LNCaP clone FGC (cell line): ENCODE measurements around the gene PLPP3.

Source experiments
- DNase-seq: peaks from one replicate; pipeline ENCODE4 v3.0.0-alpha.2; 2011; ENCODE audit warnings: low read depth
- H3K4me3 ChIP-seq: 2 replicates; pipeline ENCODE4 v1.5.1; 2011; ENCODE audit warnings: mild to moderate bottlenecking, low read depth, low read length, control low read depth
- TF ChIP-seq, protein P1 (sequence below): IDR thresholded peaks from 2 replicates; pipeline ENCODE4 v1.5.1; 2012; ENCODE audit warnings: mild to moderate bottlenecking; ENCODE audit not compliant: control insufficient read depth, insufficient read depth; ENCODE audit errors: extremely low read depth

Gene PLPP3

DNA sequence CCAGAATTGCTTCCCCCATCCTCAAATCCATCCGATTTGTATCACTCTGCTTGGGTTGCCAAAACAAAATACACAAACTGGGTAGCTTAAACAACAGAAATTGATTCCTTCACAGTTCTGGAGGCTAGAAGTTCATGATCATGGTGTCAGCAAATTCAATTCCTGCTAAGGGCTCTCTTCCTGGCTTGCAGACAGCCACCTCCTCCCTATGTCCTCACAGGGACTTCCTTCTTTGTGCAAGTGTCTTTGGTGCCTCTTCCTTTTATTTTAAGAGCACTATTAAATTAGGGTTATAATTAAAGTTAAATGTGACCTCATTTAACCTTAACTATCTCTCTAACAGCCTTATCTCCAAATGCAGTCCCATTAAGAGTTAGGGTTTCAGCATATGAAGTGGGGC lies 112.8 kb downstream of the PLPP3 start:
- TF ChIP-seq, protein P1, sequence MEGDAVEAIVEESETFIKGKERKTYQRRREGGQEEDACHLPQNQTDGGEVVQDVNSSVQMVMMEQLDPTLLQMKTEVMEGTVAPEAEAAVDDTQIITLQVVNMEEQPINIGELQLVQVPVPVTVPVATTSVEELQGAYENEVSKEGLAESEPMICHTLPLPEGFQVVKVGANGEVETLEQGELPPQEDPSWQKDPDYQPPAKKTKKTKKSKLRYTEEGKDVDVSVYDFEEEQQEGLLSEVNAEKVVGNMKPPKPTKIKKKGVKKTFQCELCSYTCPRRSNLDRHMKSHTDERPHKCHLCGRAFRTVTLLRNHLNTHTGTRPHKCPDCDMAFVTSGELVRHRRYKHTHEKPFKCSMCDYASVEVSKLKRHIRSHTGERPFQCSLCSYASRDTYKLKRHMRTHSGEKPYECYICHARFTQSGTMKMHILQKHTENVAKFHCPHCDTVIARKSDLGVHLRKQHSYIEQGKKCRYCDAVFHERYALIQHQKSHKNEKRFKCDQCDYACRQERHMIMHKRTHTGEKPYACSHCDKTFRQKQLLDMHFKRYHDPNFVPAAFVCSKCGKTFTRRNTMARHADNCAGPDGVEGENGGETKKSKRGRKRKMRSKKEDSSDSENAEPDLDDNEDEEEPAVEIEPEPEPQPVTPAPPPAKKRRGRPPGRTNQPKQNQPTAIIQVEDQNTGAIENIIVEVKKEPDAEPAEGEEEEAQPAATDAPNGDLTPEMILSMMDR: no peak
- H3K4me3 ChIP-seq: no peak overlapping the region
- DNase-seq: no peak

DNA sequence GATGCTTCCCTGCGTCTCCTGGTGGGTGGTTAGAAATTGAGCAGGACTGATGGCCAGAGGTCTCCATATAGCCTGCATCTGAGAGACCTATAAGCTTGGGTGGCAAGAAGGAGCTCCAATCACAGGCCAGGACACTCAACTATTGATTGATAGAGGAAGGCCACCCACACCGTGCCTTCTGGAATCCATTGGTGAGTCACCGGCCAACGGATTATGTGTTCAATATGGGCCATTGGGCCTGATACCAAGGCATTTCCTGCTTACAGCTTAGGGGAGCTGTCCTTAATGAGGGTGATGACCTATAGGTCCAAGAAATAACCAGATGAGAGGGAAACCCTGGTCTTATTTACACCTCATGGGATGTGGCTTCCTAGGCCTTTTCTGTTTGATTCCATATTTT lies 115.1 kb downstream of the PLPP3 start:
- TF ChIP-seq, protein P1: no peak
- DNase-seq: no peak
- H3K4me3 ChIP-seq: no peak overlapping the region

DNA sequence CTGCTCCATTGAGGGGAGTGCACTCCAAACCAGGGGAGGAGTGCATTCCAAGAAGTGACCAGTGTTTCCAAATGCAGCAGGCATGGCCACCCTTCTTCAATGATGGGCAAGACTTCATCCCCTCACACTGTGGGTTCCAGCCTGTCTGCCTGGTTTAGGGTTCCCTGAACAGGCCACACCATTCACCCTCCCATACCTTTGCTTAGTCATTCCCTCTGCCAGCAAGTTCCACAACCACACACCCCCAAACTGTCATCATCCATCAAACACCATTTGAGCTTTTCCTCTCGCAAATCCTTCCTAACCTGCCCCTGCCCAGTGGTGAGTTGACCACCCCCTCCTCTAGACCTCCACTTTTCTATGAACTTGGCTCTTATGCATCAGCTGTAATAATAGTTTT lies 116.0 kb downstream of the PLPP3 start:
- TF ChIP-seq, protein P1: no peak
- DNase-seq: no peak
- H3K4me3 ChIP-seq: no peak overlapping the region

DNA sequence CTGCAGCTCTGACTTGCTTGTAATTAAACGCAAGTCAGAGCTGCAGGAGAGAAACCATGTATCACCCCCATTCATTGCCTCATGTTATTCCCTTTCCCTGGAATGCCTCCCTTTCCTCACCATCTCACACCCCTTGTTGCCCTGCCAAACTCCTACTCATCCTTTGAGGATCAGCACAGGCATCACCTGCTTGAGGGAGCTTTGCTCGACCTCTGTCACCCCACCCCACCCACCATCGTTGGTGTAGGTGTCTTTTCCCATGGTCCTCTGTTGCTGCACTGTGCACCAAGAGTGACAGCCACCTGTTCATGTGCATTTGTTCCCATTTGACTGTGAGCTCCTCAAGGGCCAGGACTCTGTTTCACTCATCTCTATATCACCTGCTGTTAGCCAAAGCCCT lies 117.2 kb downstream of the PLPP3 start:
- DNase-seq: no peak
- no peak overlapping the region for H3K4me3 ChIP-seq
- TF ChIP-seq, protein P1: no peak

DNA sequence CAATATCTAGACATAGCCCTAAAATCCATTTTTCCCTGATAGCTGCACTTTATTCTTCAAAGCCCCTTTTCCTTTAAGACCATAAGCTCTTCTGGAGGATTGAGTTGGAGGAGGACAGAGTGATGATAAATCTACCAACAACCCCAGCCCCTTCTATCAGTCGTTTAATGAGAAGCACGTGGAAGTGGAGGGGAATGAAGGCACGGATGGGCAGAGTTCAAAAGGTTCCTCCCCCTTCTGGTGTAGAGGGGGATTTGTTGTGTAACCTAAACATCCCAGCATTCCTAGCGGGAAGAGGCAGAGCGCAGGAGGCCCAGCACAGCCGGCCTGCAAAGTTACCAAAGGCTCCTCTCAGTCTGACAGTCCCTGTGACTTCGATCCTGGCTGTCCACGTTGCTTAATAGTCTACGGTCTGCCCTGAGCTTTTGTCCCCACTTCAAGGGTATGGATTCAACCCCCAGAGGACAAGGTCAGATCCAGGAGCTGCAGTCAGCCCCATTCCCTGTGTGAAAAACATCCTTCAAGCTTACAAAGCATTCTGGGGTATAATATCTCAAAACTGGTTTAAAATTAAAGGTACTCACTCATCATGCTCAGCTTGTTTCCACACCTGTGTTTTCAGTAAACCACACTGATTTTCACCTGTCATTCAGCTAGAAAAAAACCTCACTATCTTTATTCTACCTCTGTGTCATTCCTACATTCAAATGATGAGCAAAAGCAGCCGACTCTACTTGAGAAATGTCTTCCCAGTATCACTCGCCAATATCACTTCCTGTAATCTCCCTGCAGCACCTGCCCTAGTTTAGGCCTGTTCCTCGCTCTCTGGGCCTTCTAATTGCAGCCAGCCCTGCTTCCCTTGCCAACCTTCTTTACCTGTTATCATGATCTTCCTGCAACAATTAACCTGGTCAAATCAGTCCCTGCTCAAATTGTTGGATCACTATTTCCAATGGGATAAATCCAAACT lies 117.9 kb downstream of the PLPP3 start:
- H3K4me3 ChIP-seq: no peak overlapping the region
- no peak for DNase-seq
- TF ChIP-seq, protein P1: no peak

DNA sequence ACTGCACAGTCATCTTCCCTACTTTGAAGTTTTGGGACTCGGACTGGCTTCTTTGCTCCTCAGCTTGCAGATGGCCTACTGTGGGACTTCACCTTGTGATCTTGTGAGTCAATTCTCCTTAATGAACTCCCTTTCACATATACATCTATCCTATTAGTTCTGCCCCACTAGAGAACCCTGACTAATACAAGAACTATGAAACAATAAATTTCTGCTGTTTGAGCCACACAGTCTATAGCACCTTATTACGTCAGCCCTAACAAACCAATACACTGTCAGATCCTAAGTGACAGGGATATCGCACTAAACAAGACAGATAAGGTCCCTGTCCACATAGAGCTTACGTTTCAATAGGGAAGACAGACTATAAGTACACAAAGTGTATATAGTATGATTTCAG lies 120.1 kb downstream of the PLPP3 start:
- DNase-seq: no peak
- H3K4me3 ChIP-seq: no peak overlapping the region
- TF ChIP-seq, protein P1: no peak

DNA sequence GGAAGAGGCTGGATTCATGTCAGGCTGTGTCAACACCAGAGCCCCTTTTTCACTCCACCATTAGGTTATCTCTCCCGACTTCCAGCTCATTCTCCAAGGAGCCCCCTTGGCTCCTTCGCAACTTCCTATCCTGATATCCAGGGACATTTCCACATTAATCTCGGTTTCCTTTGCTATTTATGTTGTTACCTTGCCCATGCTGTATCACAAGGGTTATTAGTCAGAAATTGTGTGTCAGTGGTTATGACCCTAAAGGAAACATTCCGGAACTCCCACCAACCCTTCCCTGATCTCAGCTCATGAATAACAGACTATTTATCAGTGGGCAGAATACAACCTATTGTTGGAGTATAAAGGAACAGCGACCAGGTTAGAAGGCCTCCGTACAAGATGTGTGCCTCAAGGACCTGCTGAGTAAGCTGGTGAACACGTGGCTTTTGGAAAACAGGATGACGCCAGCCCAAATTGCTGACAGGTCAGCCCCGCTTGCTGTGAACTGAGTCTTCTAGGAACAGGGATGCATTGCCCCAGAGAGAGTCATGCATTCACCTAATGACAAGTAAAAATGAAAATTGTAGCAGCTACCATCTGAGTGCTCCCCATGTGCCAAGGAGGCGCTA lies 121.5 kb downstream of the PLPP3 start:
- no peak overlapping the region for H3K4me3 ChIP-seq
- TF ChIP-seq, protein P1: no peak
- DNase-seq: no peak
